Colon (tissue), 2 donors: Measurements from ENCODE around the gene TOP1.

ENCODE experiments used
- FAIRE-seq: peaks from 2 replicates; lab custom pipeline; 2012; peaks lifted over from hg19 to GRCh38; lab: Jason Lieb, UNC
- donor health status: control.
- donor health status: control.

Gene TOP1

GRCh38 chr20:41004531-41005360 is 23.9 kb upstream of the TOP1 start:
- no peak for FAIRE-seq

- no peak for FAIRE-seq
Measured at GRCh38 chr20:41005361-41005729, 23.3 kb upstream of the TOP1 start.

- FAIRE-seq = no peak
Measured at GRCh38 chr20:41006126-41006935, 22.3 kb upstream of the TOP1 start.

- FAIRE-seq = no peak
Measured at GRCh38 chr20:41006936-41007474, 21.6 kb upstream of the TOP1 start.

GRCh38 chr20:41007481-41007880 is 21.1 kb upstream of the TOP1 start:
- FAIRE-seq = no peak

GRCh38 chr20:41009946-41010345 is 18.7 kb upstream of the TOP1 start:
- no peak for FAIRE-seq

GRCh38 chr20:41011551-41012067 is 17.0 kb upstream of the TOP1 start:
- no peak for FAIRE-seq

- no peak for FAIRE-seq
Measured at GRCh38 chr20:41014561-41015088, 14.0 kb upstream of the TOP1 start.

- no peak for FAIRE-seq
Measured at GRCh38 chr20:41017448-41018042, 11.1 kb upstream of the TOP1 start.

GRCh38 chr20:41018153-41018552 is 10.5 kb upstream of the TOP1 start:
- FAIRE-seq = no peak

GRCh38 chr20:41023549-41023948 is 5.1 kb upstream of the TOP1 start:
- no peak for FAIRE-seq

- FAIRE-seq = no peak
Measured at GRCh38 chr20:41027366-41027765, 1.3 kb upstream of the TOP1 start.

GRCh38 chr20:41027872-41028358 is 707 bp upstream of the TOP1 start:
- no peak for FAIRE-seq

- no peak for FAIRE-seq
Measured at GRCh38 chr20:41029150-41029901, 704 bp downstream of the TOP1 start.

- no peak for FAIRE-seq
Measured at GRCh38 chr20:41030061-41030460, 1.4 kb downstream of the TOP1 start.

- FAIRE-seq = no peak
Measured at GRCh38 chr20:41030531-41031242, 2.1 kb downstream of the TOP1 start.

GRCh38 chr20:41031243-41031619 is 2.6 kb downstream of the TOP1 start:
- FAIRE-seq = no peak

- FAIRE-seq = no peak
Measured at GRCh38 chr20:41032271-41032670, 3.6 kb downstream of the TOP1 start.

- FAIRE-seq = no peak
Measured at GRCh38 chr20:41034239-41034638, 5.6 kb downstream of the TOP1 start.

- FAIRE-seq = no peak
Measured at GRCh38 chr20:41035207-41035606, 6.6 kb downstream of the TOP1 start.

- no peak for FAIRE-seq
Measured at GRCh38 chr20:41037179-41037578, 8.6 kb downstream of the TOP1 start.
